ENCODE data around the gene MET.
A peak's percentile ranks its signal among the peaks of the same experiment; 100 is the strongest.

MET gene

DNA sequence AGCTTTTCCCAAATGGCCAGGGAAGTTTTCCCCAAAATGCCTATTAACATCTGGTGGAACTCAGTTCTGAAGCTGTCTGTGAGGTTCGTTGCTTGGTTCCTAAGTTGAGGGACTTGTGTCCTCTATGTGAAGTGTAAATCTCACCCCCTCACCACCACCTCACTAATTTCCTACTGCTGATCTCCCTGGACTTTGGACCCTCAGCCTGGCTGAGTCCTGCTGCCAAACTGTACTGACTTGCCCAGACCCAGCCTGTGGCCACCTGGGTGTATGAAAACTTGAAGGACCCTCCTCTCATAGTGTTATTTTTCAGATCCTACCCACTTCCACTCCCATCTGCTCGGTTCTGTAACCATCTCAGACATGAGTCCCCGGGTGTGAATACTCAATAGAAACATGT is 94.9 kb downstream of the MET start:
- Histone ChIP-seq H3K9ac (ENCODE audit: low read depth, low read length) (no peak overlapping the region), H3K27me3 (ENCODE audit: control insufficient read depth, insufficient read depth, low read length) (no peaks in the 10 kb centered on the region), H3K4me2 (ENCODE audit: low read length) (no peak overlapping the region), H3K4me3 (ENCODE audit: low read length) (no peak overlapping the region), H3K4me1 (ENCODE audit: control insufficient read depth, insufficient read depth, low read length) (peaks cover 15% of the 10 kb centered on the region), H3K9me3 (replicated peaks; ENCODE audit: low read length) (no peaks in the 10 kb centered on the region), H3K36me3 (ENCODE audit: insufficient read depth, low read length) (peaks cover 72% of the 10 kb centered on the region)

DNA sequence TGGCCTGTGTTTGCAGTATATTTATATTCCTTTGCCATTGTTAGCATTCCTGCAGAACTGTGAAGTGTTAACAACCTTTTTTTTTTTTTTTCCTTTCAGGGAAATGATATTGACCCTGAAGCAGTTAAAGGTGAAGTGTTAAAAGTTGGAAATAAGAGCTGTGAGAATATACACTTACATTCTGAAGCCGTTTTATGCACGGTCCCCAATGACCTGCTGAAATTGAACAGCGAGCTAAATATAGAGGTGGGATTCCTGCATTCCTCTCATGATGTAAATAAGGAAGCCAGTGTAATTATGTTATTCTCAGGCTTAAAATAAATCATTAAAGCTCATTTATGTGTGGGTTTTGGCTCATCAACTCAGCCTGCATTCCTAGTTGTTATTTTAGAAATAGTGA is 97.5 kb downstream of the MET start:
- Histone ChIP-seq H3K4me1 (ENCODE audit: control insufficient read depth, insufficient read depth, low read length) (peaks cover 32% of the 10 kb centered on the region), H3K36me3 (ENCODE audit: insufficient read depth, low read length) (peaks cover 74% of the 10 kb centered on the region), H3K4me3 (ENCODE audit: low read length) (no peak overlapping the region), H3K4me2 (ENCODE audit: low read length) (no peak overlapping the region), H3K27me3 (ENCODE audit: control insufficient read depth, insufficient read depth, low read length) (no peaks in the 10 kb centered on the region), H3K9ac (ENCODE audit: low read depth, low read length) (no peak overlapping the region), H3K9me3 (replicated peaks; ENCODE audit: low read length) (peaks cover 4% of the 10 kb centered on the region)

DNA sequence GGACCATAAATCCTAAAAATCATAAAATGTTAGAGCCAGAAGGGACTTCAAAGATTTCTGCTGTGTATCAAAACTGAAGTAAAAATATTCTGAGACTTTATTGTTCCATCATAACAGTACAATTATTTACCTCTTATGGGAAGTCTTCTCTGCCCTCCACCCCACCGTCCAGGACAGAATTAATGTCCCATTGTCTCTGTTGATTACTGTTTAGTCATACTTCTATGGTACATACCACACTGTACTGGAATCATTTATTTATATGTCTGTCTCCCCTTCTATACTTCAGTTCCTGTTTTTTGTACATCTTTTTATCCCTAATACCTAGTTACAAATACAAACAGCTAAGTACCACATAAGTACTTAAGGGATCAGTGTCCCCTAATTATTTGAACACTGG is 98.9 kb downstream of the MET start:
- Histone ChIP-seq H3K4me2 (ENCODE audit: low read length) (no peak overlapping the region), H3K36me3 (ENCODE audit: insufficient read depth, low read length) (peaks cover 76% of the 10 kb centered on the region), H3K9me3 (replicated peaks; ENCODE audit: low read length) (peaks cover 4% of the 10 kb centered on the region), H3K4me3 (ENCODE audit: low read length) (no peak overlapping the region), H3K27me3 (ENCODE audit: control insufficient read depth, insufficient read depth, low read length) (no peaks in the 10 kb centered on the region), H3K9ac (ENCODE audit: low read depth, low read length) (no peak overlapping the region), H3K4me1 (ENCODE audit: control insufficient read depth, insufficient read depth, low read length) (peaks cover 36% of the 10 kb centered on the region)

DNA sequence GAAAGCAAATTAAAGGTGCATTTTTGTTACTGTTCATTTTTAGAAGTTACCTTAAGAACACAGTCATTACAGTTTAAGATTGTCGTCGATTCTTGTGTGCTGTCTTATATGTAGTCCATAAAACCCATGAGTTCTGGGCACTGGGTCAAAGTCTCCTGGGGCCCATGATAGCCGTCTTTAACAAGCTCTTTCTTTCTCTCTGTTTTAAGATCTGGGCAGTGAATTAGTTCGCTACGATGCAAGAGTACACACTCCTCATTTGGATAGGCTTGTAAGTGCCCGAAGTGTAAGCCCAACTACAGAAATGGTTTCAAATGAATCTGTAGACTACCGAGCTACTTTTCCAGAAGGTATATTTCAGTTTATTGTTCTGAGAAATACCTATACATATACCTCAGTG is 99.6 kb downstream of the MET start:
- peaks cover 43% of the 10 kb centered on the region for H3K4me1 ChIP-seq (ENCODE audit: control insufficient read depth, insufficient read depth, low read length)
- no peak overlapping the region for H3K4me3 ChIP-seq (ENCODE audit: low read length)
- no peak overlapping the region for H3K4me2 ChIP-seq (ENCODE audit: low read length)
- H3K27me3 ChIP-seq (ENCODE audit: control insufficient read depth, insufficient read depth, low read length), result no peaks in the 10 kb centered on the region
- peak overlapping the region; percentile 34 for H3K9ac ChIP-seq (ENCODE audit: low read depth, low read length)
- peaks cover 4% of the 10 kb centered on the region for H3K9me3 ChIP-seq (replicated peaks; ENCODE audit: low read length)
- peaks cover 73% of the 10 kb centered on the region for H3K36me3 ChIP-seq (ENCODE audit: insufficient read depth, low read length)

DNA sequence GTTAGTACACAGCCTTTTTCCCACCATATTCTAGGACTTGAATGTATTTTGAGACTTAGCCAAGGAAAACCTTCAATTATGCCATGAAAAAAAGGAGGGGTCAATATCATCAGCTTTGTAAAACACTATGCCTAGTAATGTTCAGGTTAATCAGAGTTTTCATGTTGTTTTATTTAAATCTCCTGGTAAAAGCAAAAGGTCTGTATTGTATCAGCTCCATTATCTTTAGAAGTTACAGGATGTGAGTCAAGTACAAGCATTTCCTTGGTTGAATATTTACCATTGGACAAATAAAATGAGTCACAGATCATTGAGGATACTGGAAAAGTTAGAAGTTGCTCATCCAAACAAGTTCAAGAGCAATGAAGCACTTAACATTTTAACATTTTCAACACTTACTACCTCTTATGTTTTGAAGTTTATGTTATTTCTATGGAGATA is 100.4 kb downstream of the MET start:
- H3K27me3 ChIP-seq (ENCODE audit: control insufficient read depth, insufficient read depth, low read length), result no peaks in the 10 kb centered on the region
- H3K4me1 ChIP-seq (ENCODE audit: control insufficient read depth, insufficient read depth, low read length), result peaks cover 50% of the 10 kb centered on the region
- no peak overlapping the region for H3K4me3 ChIP-seq (ENCODE audit: low read length)
- H3K9ac ChIP-seq (ENCODE audit: low read depth, low read length), result peak overlapping the region; percentile 34
- H3K9me3 ChIP-seq (replicated peaks; ENCODE audit: low read length), result peaks cover 4% of the 10 kb centered on the region
- peak overlapping the region; percentile 45 for H3K4me2 ChIP-seq (ENCODE audit: low read length)
- H3K36me3 ChIP-seq (ENCODE audit: insufficient read depth, low read length), result peaks cover 67% of the 10 kb centered on the region

DNA sequence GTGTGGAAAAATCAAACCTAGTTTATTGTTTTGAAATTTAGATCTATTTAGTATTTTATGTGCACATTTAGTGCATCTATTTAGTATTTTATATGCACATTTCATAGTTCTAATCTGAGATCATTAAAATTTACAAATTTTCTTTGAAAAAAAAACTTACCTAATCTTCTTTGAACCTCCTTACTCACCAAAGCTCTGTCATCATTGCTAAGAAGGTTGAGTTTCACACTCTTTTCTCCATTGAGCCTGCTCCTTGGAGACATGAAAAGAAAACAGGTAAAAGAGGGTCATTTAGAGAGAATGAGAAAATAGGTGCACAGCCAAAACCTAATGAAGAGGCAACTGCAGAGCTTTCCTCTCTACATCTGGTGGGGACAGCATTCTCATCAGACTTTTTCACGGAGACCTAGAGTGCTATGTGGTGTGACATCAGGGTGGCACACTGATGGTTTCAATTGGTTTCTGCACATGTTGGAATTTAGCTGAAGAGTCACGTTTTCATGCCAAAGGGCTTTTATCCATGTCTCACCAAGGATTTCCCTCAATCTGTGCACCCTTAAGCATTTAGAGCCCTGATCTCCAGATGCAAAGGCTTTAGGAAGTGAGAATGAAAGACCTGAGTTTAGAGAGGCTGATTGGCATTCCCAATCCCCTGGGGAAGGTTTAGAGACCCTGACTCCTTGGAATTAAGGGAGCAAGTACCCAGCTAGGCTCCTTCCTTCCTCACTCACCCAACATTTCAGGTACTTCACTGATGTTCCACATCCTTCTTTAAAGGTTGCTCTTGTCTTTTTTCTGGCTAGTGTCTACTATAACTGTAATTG is 101.1 kb downstream of the MET start:
- Histone ChIP-seq H3K9me3 (replicated peaks; ENCODE audit: low read length) (peaks cover 4% of the 10 kb centered on the region), H3K9ac (ENCODE audit: low read depth, low read length) (no peak overlapping the region), H3K36me3 (ENCODE audit: insufficient read depth, low read length) (peaks cover 67% of the 10 kb centered on the region), H3K4me1 (ENCODE audit: control insufficient read depth, insufficient read depth, low read length) (peaks cover 57% of the 10 kb centered on the region), H3K27me3 (ENCODE audit: control insufficient read depth, insufficient read depth, low read length) (no peaks in the 10 kb centered on the region), H3K4me2 (ENCODE audit: low read length) (no peak overlapping the region), H3K4me3 (ENCODE audit: low read length) (no peak overlapping the region)

DNA sequence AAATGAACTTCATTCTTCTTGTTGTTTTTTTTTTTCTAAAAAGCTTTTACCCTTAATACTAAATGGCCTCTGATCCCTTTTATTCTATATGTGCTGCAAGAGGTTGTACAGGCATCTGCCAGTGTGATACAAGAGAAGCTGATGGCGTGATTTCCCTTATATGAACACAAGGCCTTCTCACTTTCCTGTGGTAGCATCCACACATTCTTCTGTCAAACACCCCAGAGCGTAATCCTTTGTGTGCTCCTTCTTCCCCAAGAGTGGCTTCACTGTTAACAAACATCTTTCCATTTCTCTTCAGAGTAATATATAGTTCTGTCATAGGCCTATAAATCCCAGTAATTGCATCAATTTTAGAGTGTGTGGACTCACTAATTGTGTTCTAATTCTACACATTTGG is 104.0 kb downstream of the MET start:
- H3K27me3 ChIP-seq (ENCODE audit: control insufficient read depth, insufficient read depth, low read length), result no peaks in the 10 kb centered on the region
- no peak overlapping the region for H3K4me3 ChIP-seq (ENCODE audit: low read length)
- H3K9me3 ChIP-seq (replicated peaks; ENCODE audit: low read length), result peaks cover 4% of the 10 kb centered on the region
- H3K36me3 ChIP-seq (ENCODE audit: insufficient read depth, low read length), result peaks cover 72% of the 10 kb centered on the region
- H3K9ac ChIP-seq (ENCODE audit: low read depth, low read length), result peak overlapping the region; percentile 71
- H3K4me2 ChIP-seq (ENCODE audit: low read length), result peak overlapping the region; percentile 46
- peaks cover 78% of the 10 kb centered on the region for H3K4me1 ChIP-seq (ENCODE audit: control insufficient read depth, insufficient read depth, low read length)

DNA sequence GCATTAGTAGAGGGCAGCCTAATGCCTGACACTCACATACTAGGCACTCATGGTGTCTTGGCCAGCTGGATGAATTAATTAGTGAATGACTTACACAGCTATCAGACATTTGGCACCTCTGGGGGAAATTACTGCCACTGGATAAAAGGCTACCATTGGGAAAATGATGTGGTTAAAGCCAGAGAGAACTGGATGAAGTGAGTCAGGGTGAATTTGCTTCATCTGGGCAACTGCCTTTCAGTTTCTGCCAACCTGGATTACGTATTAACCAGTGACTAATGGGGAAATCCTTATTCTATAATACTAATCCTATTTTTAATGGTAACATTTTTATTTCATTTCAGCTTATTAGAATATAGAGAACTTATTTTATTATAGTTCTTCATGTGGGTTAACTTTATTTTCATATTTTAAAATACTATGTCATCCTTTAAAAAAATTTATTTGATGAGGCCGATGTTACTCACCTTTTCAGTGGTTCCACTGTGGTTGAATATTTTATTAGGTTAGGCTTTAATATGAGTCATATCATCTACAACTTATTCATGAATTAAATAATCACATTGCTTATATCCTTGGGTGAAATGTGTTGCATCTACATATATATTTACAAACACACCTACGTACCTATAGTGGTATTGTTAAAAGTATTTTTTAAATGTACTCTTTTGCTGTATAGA is 104.8 kb downstream of the MET start:
- peaks cover 71% of the 10 kb centered on the region for H3K36me3 ChIP-seq (ENCODE audit: insufficient read depth, low read length)
- H3K9me3 ChIP-seq (replicated peaks; ENCODE audit: low read length), result peaks cover 4% of the 10 kb centered on the region
- H3K4me1 ChIP-seq (ENCODE audit: control insufficient read depth, insufficient read depth, low read length), result peaks cover 76% of the 10 kb centered on the region
- H3K4me3 ChIP-seq (ENCODE audit: low read length), result no peak overlapping the region
- H3K27me3 ChIP-seq (ENCODE audit: control insufficient read depth, insufficient read depth, low read length), result no peaks in the 10 kb centered on the region
- peak overlapping the region; percentile 76 for H3K9ac ChIP-seq (ENCODE audit: low read depth, low read length)
- peak overlapping the region; percentile 62 for H3K4me2 ChIP-seq (ENCODE audit: low read length)

DNA sequence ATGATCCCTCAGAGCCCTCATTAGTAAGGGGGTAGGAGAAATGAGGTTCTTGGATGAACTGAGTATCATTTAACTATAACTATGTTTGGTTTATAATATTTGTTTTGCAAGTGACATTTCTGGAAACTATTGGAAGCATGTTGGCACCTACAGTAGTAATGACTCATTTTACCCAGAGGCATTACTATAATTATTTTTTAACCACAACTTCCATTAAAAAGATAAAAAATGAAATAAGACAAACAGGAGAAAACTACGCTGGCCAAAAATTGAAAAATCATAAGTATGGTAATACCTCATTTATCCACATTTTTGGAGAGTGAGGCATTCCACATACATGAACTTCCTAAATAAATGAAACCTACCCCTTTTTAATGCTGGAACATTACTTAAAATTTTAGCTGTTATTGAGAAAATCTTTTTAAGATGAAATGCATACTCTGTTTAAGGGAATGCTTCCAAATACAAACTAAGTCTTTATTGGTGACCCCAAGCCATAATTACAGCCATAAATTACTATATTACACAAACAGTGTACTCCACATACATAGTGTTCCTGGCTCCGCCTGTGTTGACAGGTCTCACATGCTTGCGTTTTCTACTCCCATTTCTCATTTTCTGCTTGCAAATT is 105.8 kb downstream of the MET start:
- Histone ChIP-seq H3K4me2 (ENCODE audit: low read length) (peak overlapping the region; percentile 62), H3K9ac (ENCODE audit: low read depth, low read length) (peak overlapping the region; percentile 76), H3K36me3 (ENCODE audit: insufficient read depth, low read length) (peaks cover 69% of the 10 kb centered on the region), H3K4me3 (ENCODE audit: low read length) (no peak overlapping the region), H3K9me3 (replicated peaks; ENCODE audit: low read length) (peaks cover 4% of the 10 kb centered on the region), H3K27me3 (ENCODE audit: control insufficient read depth, insufficient read depth, low read length) (no peaks in the 10 kb centered on the region), H3K4me1 (ENCODE audit: control insufficient read depth, insufficient read depth, low read length) (peaks cover 74% of the 10 kb centered on the region)

DNA sequence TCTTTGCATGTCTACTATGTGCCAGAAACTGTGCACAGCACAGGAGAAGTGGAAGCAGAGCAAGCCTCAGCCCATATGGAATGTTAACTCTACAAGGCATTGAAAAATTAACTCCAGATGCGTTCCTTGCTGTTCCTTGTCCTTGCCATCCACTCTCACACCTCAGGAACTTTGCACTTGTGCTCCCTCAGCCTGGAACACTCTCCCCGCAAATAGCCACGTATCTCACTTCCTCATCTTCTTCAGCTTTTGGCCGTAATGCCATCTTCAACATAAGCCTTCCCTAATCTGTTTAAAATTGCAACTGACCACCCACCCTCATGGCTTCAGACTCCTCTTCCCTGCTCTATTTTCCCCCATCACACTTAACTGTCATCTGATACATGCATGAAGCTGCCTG is 107.2 kb downstream of the MET start:
- no peak overlapping the region for H3K4me3 ChIP-seq (ENCODE audit: low read length)
- H3K9ac ChIP-seq (ENCODE audit: low read depth, low read length), result no peak overlapping the region
- H3K27me3 ChIP-seq (ENCODE audit: control insufficient read depth, insufficient read depth, low read length), result no peaks in the 10 kb centered on the region
- H3K9me3 ChIP-seq (replicated peaks; ENCODE audit: low read length), result no peaks in the 10 kb centered on the region
- H3K4me1 ChIP-seq (ENCODE audit: control insufficient read depth, insufficient read depth, low read length), result peaks cover 70% of the 10 kb centered on the region
- no peak overlapping the region for H3K4me2 ChIP-seq (ENCODE audit: low read length)
- peaks cover 69% of the 10 kb centered on the region for H3K36me3 ChIP-seq (ENCODE audit: insufficient read depth, low read length)

DNA sequence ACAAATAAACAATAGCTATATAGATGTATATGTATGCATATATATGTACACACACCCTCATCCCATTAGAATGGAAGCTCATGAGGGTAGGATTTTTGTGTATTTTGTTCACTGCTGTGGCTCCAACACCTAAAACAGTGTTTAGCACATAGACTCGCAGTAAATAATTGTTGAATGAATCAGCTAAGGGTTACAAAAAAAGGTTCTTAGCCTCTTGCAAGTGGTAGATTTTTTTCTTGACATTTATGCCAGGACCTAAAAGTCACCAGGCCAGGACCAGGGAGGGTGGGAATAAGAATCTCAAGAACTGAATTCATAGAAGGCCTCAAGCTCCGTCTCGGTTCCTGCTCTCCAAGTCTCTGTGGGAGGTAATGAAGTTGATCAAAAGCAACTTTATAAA is 107.9 kb downstream of the MET start:
- peaks cover 69% of the 10 kb centered on the region for H3K36me3 ChIP-seq (ENCODE audit: insufficient read depth, low read length)
- H3K4me2 ChIP-seq (ENCODE audit: low read length), result no peak overlapping the region
- H3K9ac ChIP-seq (ENCODE audit: low read depth, low read length), result no peak overlapping the region
- H3K27me3 ChIP-seq (ENCODE audit: control insufficient read depth, insufficient read depth, low read length), result no peaks in the 10 kb centered on the region
- no peak overlapping the region for H3K4me3 ChIP-seq (ENCODE audit: low read length)
- H3K9me3 ChIP-seq (replicated peaks; ENCODE audit: low read length), result no peaks in the 10 kb centered on the region
- peaks cover 70% of the 10 kb centered on the region for H3K4me1 ChIP-seq (ENCODE audit: control insufficient read depth, insufficient read depth, low read length)

All from skeletal muscle satellite cell (primary cell).